COLO668 (cell line): ENCODE measurements around the gene CLOCK.
A peak's percentile ranks its signal among the peaks of the same experiment; 100 is the strongest.
"Not testable (repeated sequence)": the region's sequence is repeated elsewhere in the genome, so short reads cannot be mapped to it uniquely, and the experiment has no call there.

Experiments
- DNase-seq: peaks from one replicate; lab custom pipeline; 2025; ENCODE audit not compliant: unreplicated experiment; lab: John Stamatoyannopoulos, UW

CLOCK gene, protein sequence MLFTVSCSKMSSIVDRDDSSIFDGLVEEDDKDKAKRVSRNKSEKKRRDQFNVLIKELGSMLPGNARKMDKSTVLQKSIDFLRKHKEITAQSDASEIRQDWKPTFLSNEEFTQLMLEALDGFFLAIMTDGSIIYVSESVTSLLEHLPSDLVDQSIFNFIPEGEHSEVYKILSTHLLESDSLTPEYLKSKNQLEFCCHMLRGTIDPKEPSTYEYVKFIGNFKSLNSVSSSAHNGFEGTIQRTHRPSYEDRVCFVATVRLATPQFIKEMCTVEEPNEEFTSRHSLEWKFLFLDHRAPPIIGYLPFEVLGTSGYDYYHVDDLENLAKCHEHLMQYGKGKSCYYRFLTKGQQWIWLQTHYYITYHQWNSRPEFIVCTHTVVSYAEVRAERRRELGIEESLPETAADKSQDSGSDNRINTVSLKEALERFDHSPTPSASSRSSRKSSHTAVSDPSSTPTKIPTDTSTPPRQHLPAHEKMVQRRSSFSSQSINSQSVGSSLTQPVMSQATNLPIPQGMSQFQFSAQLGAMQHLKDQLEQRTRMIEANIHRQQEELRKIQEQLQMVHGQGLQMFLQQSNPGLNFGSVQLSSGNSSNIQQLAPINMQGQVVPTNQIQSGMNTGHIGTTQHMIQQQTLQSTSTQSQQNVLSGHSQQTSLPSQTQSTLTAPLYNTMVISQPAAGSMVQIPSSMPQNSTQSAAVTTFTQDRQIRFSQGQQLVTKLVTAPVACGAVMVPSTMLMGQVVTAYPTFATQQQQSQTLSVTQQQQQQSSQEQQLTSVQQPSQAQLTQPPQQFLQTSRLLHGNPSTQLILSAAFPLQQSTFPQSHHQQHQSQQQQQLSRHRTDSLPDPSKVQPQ

DNA sequence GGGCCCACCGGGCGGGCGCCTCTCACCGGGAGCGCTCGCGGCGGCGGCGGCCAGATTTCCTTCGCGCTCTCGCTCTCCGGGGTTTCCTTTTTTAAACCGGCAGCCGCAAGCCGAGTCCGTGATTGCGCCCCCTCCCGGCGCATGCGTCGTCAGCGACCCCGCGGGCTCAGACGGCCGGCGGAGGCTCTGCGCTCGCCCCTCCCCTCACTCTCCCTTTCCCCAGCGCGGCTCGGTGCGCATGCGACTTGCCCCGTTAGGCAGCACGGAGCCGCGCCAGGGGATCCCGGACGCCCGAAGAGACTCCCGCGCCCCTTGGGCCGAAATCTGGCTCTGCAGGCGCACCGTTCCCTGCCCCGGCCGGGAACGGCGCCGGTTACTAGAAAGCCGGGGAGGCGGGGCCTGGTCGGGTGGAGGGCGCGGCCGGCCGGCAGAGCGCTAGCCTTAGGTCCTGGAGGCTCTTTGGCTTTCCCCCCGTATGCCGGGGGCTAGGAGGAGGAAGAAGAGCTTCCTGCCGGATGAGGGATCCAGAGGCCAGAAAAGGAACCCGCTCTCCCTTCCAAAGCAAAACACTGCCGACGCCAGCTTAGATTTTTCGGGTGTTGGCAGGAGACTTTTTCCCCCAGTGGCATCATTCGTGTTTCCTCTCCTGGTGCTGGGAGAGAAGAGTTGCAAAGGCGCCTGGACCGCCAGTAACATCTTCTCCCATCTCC is at the start of gene CLOCK:
Gene CLOCK (minus strand): TSS at position 154 of the 710 bp plus-strand sequence. CDS start 64,124 bp downstream, outside the sequence.
- peak; percentile 92 for DNase-seq

DNA sequence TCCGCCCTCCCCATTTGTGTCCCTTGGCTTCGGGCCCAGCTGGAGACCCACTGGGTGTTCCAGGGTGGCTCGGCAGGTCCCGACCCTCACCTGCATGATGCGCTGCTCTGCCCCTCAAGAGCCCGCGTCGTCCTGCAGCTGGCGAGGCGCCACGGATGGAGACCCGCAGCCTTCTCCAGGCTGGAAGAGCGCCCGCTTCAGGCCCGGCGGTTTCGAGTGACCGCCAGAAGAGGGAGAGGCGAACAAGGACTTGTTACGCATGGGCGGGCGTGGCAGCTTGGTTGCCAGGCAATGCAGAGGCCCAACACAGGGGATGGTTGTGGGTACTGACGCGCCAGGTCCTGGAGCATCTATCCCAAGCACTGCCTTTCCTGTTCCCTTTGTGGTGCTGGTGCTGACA is 45.3 kb upstream of the CLOCK start, which contains the start of gene PDCL2:
Gene PDCL2 (minus strand): TSS at position 232 of the 400 bp plus-strand sequence. CDS start 136 bp downstream, at position 96.
- peak; percentile 11 for DNase-seq

DNA sequence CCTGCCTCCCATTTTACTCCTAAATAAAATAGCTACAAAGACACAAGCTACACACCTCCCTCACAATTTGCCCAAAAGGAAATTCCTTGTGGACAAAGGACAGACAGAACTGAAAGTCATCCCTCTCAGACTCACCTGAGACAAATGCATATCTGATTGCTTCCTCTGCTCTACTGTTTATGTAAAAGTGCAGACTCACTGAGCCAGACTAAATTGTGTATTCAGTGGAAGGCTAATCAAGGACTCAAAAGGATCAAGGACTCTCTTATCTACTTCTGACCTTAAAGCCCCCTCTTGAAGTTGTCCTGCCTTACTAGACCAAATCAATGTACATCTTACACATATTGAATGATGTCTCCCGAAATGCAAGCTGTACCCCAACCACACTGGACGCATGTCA is 41.5 kb upstream of the CLOCK start:
- DNase-seq = no peak

DNA sequence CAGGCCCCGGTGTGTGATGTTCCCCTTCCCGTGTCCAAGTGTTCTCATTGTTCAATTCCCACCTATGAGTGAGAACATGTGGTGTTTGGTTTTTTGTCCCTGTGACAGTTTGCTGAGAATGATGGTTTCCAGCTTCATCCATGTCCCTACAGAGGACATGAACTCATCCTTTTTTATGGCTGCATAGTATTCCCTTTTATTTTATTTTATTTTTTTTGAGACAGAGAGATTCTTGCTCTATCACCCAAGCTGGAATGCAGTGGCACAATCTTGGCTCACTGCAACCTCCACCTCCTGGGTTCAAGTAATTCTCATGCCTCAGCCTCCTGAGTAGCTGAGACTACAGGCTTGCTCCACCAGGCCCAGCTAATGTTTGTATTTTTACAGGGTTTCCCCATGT is 36.1 kb upstream of the CLOCK start:
- not testable (repeated sequence) for DNase-seq

DNA sequence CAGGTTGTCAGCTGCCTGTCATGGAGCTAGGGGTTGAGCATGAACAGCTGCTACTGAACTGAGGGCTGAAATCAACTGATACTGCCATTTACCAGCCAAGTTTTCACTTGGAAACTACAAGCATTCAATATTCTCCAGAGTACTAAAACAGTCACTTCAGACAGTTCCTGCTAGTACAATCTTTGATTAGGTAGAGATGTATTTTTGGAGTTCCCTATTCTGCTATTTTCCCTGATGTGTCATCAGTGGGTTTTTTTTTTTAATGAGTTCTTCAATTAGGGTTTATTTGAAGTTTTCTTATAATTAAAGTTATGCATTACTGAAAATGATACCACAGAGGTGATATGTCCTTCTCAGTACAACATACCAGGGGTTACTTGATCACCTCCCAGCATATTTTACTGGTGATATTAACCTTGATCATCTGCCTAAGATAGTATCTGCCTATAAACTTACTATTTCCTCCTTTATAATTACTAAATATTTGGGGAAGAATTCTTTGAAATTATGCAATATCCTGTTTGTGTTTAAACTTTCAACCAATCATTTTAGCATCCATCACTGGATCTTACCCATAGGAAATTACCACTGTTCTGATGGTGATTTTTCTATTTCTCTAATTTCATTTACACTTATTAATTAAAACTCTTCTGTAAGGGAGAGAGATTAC is 31.8 kb upstream of the CLOCK start:
- DNase-seq = no peak

DNA sequence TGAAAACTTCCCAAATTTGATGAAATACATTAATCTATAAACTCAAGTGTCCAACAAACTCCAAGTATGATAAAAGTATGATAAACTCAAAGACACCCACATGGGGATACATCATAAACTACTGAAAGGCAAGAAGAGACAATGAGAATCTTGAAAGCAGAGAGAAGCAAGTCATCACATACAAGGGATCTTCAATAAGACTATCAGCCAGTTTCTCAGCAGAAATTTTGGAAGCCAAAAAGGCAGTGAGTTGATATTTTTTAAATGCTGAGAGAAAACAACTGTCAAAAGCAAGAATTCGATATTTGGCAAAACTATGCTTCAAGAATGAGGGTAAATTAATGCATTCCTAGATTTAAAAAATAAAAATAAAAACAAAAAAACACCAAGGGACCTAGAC is 28.8 kb upstream of the CLOCK start:
- DNase-seq = no peak

DNA sequence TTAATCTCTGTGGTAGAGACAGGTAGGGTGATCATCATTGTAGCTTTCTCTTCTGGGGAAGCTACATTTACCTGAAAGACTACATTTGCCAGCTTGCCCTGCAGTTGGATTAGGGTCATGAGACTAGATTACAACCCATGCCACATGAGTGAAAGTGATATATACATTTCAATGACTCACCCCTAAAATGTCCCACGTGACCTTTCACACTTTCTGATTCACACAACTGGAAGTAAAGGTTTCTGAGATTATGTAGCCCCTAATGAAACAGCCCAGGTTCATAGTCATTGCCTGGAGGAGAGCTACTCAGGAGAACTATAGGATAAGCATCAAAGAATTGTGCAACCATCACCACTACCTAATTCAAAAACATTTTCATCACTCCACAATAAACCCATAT is 27.5 kb upstream of the CLOCK start:
- no peak for DNase-seq

DNA sequence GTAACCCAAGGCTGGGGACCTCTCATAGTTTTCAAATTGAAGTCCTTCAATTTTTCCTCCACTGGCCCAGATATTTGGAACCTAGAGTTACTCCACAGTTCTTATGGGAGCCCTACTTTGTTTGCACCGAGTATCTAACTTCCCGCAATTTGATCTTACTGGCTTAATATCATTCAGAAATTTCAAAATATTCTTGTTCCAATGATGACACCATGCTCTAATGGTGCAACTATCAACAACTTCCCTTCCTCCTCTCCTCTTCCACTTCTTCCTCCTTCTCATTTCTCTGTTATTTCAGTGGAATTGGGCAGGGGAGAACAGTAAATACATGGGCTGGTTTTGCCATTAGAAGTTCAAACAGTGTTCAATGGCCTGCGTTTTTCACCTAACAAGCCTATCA is 25.1 kb upstream of the CLOCK start:
- DNase-seq = no peak

DNA sequence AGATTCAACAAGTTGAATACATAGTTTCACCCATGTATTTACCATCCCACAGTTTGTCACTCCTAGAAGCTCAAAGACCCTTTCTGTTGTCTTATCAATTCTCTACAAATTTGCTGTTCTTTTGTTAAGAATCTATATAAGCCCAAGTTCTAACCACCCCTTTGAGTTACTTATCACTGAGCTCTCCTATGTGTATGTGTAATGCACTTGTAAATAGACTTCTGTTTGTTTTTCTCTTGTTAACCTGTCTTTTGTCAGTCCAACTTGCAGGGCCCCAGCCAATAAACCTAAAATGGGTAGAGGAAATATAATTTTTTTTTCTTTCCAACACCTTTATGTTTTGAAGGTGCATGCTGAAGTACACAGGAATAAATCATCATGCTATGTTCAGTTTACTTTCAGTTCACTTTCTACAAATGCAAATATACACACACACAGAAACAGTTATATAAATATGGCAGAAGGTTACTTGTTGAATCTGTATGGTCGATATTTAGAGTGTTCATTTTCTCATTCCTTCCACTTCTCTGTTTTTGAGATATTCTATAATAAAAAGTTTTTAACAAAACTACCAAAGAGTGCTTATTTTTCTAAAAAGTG is 22.3 kb upstream of the CLOCK start:
- DNase-seq = no peak

DNA sequence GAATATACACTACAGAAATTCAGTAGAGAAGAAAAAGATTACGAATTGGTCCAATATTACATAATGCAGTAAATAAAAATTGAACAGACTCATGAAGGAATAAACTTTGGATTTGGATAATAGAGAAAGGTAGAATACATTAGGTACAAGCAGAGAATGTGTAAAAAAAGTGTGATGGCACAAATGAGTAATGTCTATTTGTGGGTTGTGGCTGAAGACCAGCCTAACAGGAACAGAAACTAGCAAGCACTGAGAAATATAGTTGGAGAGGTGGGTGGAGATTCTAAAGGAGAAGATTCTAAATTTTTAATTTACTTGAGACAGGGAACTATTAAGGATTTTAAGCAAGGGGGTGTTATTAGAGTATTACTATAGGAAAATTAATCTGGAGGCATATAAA is 15.2 kb upstream of the CLOCK start:
- DNase-seq = no peak

DNA sequence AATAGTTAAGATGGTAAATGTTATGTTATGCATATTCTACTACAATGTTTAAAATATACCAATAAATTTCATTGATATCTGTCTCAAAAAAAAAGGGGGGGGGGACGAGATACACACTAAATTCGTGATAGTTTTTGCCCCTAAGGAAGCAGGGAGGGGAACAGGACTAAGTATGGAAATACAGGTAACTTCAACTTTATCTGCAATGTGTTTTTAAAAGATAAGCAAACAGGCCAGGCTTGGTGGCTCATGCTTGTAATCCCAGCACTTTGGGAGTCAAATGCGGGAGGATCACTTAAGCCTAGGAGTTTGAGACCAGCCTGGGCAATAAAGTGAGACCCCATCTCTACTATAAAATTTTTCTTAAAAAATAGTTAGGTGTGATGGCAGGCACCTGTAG is 13.4 kb upstream of the CLOCK start:
- DNase-seq = no peak

DNA sequence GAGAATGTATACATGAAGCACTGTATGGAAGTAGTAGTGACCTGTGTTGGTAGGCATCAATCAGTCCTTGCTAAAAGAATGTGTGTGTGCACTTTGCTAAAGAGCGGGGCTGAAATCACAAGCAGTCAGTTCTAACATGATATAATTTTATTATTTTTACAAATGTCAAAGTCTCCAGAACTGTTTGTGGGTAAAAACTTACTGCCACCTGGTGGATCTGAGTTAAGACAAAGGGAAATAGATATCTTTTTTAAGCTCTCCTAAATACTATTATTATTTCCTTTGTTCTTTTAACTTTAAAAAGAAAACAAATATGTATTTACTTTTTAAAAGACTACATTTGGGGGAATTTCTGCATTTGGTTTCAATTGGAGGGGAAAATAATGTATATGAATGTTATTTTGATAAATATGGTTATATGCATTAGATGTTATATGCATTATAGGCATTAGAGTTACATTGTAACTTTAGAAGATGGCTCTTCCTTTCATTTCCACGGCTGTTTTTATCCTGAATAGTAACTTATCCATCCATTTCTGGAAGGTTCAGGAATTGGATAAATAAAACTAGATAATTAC is 7.8 kb upstream of the CLOCK start:
- DNase-seq = no peak

DNA sequence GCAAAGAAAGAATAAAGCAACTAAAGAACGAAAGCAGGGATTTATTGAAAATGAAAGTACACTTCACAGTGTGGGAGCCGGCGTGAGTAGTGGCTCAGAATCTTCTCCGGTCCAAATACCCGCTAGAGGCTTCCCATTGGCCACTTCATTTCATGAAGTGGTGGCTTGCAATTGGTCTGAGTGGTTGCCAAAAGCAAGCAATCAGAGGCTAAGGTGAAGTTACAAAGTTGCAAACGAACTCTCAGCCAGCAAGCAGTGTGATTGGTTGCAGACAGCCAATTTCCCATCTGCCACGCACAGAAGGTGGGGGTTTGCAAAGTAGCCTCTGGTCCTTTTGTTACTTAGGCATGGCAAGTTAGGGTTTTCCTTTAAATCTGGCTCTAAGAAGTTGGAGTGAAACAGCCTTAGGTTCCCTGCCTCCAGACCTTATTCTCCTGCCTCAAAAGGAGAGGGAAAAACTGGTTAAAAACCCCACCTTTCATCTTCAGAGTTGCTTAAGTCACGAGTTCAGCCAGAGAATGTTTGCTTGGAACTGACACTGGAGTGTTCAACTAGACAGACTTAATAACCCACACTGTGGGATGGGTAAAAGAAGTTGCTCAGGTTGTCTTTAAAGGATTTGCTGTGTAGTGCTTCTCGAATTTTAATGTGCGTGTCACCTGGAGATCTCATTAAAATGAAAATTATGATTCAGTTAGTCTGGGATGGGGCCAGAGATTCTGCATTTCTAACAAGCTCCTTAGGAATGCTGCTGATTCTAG is 6.9 kb upstream of the CLOCK start:
- no peak for DNase-seq

DNA sequence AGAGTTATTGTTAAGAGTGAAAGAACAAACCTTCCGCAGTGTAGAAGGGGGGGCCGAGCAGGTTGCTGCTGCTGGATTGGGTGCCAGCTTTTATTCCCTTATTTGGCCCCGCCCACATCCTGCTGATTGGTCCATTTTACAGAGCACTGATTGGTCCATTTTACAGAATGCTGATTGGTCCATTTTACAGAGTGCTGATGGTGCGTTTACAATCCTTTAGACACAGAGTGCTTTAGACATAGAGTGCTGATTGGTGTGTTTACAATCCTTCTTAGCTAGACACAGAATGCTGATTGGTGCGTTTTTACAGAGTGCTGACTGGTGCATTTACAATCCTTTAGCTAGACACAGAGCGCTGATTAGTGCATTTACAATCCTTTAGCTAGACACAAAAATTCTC is 5.3 kb upstream of the CLOCK start:
- not testable (repeated sequence) for DNase-seq

DNA sequence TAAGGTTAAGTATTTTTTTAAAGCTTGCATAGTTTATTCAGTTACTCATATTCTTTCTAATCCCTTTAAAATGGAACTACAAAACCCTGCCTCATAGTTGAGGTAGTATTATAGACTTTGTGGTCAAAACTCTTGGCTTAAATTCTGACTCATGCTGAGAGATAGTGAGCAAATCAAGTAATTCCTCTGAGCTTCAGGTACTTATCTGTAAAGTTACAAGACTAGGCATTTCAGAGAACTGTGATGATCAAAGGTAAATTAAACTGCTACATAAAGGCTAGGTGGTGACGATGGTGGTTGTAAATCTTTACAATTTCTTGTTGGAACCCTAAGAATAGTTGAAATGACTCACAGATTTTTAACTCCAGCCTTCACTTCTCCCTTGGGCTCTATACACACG is 3.2 kb upstream of the CLOCK start:
- no peak for DNase-seq

DNA sequence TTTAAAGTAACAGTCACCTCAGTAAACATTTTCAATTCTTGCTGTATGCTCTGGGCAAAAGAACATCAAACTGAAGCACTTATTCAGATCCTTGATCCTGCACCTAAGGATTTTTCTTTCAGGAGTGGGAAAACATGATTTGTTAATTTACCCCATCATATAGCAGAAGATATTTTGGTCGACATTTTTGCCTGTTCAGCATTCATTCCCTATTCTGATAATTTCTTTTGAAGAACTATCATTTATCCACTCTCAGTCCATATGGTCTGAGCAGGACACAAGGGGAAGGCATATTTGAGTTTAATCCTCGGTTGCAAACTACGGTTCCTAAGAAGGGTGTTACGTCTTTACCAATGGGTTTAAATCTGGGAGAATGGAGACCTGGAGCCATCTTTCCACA is 1.2 kb upstream of the CLOCK start:
- DNase-seq = no peak

DNA sequence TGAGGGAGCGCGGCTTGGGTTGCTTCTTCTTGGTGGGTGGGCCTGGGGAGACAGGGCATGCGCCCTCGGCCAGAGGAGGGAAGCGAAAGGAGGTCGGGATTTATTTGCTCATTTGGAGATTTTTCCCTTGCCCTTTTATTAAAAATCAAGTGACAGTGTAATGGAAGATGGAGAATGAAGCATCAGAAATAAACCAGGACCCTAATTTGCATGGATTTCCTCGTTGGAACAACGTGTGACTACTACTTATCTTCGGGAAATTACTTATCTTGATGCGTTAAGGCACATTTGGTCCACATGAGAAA is 709 bp upstream of the CLOCK start:
- no peak for DNase-seq

DNA sequence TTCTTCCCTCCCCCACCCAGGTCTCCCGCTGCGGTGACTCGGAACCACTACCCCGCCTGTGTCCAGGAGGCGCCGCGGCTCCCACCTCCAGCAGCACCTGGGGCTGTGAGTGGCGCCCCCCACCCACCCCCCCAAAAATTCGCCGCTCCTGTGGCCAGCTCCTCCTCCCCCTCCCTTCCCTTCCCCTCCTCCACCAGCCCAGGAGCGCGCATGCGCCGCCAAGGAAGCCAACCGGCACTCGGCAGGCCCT is 278 bp downstream of the CLOCK start:
- peak; percentile 77 for DNase-seq

DNA sequence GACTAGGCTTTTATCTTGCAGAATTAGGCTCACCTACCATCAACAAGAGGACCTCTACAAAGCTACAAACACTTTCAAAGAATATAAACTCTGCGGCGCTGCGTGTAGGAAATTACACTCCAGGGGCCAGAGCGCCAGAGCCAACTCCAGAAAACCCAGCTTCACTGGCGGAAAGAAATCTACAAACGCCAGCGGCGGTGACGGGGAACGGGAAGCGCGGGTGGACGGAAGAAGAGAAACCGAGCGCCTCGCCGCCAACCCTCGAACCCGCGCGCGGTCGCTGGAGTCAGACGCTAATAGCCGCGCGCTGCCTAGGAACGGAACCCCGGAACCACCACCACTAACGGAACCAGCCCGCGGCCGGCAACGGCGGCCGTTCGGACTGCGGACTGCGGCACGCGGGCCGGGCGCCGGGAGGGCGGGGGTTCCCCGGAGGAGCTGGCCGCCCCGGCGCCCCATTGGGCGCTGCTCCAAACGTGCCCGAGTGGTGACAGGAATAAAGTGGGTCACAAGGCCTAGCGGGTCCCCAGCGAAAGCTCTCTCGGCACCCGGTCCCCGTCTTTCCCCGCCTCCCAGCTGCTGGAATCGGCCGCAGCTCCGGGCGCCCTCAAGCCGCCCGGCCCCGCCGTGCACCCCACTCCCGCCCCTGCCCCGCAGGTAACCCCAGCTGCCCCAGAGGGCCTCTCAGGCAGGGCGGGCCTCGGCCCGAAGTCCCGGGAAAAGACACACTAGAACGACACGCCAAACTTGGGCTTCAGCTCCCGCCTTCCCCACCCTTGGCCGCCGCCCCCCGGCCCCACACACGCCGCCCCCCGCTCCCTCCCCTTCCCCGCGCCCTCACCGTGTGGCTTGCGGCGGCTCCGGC is 836 bp downstream of the CLOCK start:
- DNase-seq = peak; percentile 86
